SIG-M5 (cell line): Measurements from ENCODE around the gene DOCK8.

Experiments used
- DNase-seq: peaks from one replicate; lab custom pipeline; 2025; lab: John Stamatoyannopoulos, UW

DOCK8 gene

DNA sequence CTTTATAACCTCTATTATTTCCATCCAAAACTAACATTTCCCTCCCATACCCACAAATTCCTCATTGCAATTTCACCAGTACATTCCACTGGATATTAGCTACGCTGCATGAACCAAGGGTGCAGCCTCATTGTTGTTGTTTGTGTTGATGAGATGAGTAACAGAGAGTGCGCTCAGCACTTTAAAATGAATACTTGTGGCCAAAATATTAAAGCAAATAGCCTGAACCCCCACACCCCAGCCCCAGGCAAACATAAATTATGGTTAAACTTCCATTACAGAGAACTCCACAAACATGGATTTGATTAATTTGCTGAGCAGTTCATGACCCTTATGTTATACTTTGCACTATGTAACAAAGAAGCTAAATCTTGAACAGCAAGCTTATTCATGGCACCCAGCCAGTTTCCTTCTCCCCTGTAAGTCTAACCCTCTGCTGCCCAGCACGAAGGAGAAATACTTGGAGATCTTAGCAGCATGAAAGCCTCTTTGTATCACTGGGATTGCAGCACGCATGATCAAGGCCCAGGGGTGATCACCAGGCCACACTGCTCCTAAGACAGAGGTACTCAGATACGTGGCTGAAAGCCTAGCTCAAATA, 205.0 kb downstream of the DOCK8 start:
- no peak for DNase-seq

DNA sequence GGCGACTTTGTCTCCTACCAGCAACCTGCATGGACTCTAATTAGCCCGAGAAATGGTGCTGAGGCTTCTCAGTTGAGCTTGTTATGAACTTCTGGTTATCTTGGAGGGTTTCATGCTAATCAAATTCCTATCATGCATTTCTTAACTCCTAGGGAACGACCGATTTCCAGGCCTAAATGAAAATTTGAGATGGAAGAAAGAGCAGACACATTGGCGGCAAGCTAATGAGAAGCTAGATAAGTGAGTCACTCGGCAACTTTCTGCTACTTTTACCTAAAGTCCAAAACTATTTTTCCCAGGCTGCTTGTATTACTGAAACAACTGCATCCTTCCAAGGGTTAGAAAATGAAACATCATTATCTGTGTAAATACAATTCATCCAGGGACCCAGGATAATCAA, 207.2 kb downstream of the DOCK8 start:
- no peak for DNase-seq

DNA sequence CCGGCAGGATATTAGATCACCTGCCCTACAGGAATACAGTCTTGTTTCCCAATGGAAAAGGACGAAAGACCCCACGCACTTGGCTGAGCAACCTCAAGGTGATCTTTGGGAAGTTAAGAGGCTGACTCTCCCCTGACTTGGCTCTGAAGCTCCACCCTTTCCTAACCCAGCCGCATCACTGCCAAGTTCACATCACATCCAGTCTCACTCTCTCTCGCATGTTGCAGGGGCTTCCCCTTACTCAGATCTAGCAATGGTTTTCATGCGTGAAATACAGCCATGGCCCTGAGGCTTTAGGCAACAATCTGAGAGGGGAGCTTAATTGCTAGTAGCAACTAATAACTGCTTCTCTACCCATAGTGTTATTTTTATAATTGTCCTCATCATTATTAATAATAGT, 211.6 kb downstream of the DOCK8 start:
- DNase-seq = no peak

DNA sequence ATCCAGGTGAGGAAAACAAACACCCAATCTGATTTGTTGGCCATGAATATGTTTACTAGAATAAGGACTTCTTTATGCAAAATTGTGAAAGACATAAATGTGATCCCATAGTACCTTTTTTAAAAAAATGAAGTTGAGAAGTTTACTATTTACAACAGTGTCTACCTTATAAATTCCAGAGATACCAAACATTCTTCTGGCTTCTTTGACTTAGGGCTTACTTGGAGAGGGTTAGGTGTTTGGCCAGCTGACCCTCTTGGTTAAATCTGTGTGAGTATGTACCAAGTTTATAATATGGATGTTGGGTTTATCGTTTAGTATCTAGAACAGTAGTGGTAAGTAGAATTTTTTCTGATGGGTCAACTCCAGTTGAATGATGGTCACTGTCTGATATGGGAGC, 212.3 kb downstream of the DOCK8 start:
- no peak for DNase-seq

DNA sequence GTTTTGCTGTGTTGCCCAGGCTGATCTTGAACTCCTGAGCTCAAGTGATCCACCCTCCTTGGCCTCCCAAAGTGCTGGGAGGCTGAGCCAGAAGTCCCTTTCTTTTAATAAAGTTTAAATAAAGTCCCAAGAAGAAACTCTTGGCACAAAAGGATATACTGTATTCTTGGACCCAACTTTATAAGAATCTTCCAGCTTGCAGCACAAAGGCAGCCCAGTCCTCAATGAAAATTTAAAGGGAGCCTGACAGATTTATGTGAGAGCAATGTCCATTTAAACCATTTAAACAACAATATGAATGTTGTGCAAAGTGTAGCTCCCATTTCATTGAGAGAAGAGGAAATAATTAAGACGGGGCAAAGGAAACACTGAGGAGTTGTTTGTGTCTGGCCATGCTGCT, 217.0 kb downstream of the DOCK8 start:
- no peak for DNase-seq

DNA sequence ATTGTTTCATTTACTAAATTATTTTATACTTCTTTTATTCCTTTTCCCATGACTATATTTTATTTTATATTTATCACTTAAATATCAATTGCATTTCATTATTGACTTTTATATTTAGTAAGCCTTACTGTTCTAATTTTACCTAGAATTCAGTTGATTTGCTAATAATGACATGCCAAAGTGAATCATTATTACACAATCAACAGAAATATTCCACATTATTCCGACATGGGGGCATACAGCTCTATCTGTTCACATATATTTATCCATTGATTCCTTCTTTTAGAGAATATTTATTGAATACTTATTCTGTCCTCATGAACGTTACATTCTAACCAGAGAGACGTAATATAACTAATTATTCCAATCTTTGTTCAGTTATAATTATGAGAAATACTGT, 221.8 kb downstream of the DOCK8 start:
- no peak for DNase-seq

DNA sequence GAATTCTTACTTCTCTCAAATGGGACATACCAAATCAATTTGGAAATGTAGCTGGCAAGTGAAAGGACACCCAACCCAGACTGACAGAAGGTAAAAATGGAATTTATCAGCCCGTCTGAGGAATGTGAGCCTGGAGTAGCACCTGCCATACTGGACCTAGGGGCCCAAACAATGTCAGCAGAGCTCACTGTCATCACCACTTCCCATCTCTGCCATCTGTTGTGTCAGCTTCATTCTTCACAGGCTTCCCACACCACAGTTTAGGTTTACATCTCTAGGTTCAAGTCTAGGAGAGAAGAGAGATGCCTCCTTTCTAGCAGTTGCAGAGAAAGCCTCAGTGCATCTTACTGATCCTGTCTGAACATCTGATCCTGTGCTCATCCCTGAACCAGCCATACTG, 222.4 kb downstream of the DOCK8 start:
- no peak for DNase-seq

DNA sequence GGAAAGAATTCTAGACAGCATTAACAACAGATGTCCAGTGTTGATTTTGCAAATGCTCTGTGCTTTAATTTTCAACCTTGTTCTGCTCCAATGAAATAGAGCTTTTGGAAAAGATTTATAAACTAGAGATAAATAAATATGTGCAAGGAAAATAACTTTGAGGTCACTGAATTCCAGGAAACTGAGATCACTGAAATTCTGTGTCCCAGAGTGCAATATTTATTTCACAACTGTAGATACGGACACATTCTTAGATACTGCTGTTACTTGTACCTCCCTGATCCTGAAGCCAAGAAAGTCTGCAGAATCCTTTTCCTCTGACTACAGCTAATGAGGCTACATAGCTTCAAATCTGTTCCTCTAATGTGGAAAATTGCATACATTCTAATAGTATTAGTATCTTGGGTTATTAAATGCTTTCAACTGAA, 222.9 kb downstream of the DOCK8 start:
- DNase-seq = no peak

DNA sequence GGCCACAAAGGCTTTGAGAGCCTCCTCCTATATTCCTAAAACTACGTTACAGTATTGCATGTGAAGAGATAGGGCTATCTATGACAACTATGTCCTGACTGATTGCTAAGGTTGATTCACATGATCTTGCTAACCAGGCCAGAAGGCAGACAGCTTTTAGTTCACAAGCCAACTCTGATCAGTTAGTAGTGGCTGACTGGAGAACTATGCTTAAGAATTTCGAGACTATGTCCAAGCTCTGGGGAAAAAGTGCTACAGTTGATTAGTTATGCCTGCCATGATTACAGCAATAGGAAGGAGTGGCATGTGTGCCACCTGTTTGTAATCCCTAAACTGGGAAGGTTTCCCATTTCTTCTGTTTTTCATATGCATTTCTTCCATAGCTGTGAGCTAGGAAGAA, 223.4 kb downstream of the DOCK8 start:
- no peak for DNase-seq

DNA sequence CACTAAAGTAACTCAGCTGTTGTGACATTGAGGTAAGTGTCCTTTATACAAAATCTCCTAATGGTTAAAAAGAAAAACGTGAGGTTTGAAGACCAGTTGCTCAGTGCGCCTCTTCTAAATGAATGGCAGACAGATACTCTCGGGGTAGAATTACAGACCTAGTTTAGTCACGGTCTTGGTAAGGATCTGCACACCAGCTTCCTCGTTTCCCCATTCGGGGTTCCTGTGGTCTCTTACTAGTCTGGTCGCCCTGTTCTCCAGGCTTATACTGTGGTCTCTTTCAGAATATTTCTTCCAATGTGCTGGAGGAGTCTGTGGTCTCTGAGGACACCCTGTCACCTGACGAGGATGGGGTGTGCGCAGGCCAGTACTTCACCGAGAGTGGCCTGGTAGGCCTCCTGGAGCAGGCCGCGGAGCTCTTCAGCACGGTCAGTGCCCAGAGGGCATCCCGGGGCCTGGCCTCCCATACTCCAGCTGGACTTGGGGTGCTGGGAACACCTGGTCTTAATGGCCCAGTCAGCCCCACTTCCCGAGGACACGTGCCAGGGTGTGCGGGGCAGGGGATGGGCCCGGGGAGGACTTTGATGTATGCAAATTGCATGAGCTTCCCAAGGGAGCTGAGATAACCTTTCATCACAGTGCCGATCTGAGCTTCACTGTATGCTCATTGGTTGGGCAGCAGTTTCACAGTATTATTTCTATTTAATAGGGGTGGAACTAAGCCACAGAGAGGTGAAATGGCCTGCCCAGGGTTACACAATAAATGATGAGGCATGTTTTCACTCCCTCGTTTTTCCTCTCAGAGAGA, 224.5 kb downstream of the DOCK8 start:
- no peak for DNase-seq

DNA sequence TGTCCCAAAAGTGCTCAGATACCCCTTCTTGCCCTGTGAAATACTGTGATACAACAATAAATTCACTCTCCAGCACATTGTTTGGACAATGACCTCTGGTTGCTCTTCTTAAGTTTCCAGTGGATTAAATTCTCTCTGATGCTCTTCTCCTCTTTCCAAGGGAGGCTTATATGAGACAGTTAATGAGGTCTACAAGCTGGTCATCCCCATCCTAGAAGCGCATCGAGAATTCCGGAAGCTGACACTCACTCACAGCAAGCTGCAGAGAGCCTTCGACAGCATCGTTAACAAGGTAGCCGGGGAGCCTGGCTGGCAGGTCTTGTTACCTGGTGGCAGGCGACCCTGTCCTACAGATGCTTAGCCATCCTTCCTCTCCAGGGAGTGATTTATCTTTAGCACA, 226.5 kb downstream of the DOCK8 start:
- DNase-seq = no peak

DNA sequence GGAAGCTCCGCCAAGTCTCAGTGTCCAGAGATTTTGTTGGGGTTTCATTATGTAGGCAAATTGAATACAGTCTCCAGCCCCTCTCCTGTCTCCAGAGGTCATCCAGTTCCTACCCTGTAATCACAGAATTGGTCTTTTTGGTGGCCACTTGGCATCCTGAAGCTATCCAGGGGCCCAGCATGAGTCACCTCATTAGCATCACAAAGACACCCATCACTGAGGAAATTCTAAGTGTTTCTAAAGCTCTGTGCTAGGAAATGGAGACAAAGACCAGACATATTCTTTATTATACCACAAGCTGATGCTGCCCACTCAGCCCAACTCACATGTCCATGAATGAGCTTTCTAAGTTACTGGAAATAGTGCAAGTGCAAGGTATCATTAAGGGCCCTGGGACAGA, 229.9 kb downstream of the DOCK8 start:
- DNase-seq = no peak

DNA sequence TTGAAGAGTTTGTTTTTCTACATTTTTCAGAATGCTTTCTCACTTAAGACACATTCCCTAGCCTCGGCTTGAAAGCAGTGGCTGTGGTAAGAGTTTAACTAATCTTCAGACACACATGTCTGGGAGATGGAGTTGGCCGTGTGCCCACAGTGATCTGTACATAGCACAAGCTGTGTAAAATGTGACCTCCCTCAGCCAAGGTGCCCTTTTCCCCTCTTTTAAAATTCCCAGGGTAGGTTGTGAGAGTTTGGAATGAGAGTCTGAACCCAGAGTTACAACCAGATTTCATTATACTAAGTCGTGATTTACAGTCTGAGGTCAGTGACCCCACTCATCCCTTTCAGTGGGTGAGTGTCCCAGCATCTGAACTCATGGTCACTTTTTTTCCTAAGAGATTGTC, 230.4 kb downstream of the DOCK8 start:
- DNase-seq = no peak

DNA sequence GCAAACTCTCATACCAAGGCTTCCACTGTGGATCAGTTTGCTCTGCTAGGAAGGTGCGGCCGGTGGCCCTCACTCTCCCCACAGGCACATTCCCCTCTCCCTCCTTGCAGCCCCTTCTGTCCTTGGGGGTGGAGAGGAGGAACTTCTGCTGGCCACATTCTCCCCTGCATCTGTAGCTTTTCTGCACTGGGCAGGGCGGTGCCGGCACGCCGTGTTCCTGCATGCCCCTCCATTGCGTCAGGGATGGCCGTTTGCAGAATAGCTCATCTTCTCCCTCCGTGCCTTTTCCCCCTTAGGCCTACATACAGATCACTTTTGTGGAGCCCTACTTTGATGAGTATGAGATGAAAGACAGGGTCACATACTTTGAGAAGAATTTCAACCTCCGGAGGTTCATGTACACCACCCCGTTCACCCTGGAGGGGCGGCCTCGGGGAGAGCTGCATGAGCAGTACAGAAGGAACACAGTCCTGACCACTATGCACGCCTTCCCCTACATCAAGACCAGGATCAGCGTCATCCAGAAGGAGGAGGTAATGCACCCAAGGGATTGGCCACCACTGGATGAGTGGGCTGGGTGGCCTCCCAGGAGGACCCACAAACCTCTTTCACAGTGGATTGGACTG, 231.5 kb downstream of the DOCK8 start:
- DNase-seq = no peak

DNA sequence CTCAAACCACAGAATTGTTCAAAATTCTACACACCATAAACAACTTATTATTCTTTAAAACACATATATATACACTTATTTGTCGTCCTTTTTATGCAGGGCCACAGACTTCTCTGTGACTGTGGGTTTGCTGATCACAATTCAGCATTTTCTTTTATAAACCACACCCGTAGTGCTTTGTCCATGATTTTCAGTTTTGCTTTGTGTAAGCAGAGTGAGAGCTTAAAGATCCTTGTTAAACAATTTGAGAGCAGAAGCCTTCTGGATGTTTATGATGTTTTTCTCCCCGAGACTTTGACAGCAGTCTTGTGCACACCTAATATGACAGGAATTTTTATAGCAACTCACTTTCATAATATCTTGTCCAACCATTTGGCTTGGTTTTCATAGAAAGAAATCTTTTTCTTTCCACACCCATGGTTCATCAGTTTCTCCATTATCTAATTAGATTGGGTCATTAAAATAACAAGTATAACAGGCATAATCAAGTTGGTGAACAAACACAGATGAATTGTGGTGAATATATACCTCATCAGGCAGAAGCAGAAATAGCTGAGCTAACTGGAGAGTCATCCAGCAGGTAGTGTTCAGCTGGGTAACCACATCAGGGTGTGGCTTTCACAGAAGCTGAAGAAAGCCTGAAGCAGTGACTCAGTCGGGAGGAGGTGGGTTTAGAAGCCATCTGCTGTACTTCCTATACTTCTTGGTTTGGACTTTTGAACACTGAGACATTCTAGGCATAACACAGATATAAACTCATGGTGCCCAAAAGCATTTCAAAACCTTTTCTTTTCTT, 232.8 kb downstream of the DOCK8 start:
- no peak for DNase-seq

DNA sequence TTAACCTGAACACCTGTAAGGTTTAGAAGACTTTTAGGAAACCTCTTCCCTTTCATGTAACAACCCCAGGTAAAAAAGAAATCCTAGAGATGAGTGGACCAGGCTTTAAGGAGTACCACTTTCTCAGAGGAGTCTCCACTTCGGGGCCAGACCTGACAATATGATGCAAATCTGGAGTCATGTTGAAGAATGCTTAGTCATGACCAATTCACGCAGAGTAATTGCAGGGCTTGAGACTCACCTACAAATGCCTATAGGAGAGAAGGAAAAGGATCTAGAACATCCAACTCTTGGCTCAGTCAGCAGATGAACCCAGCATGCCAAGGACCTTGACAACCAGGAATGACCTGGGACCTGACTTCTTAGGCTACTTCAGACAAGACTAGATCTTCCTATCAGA, 235.4 kb downstream of the DOCK8 start:
- no peak for DNase-seq

DNA sequence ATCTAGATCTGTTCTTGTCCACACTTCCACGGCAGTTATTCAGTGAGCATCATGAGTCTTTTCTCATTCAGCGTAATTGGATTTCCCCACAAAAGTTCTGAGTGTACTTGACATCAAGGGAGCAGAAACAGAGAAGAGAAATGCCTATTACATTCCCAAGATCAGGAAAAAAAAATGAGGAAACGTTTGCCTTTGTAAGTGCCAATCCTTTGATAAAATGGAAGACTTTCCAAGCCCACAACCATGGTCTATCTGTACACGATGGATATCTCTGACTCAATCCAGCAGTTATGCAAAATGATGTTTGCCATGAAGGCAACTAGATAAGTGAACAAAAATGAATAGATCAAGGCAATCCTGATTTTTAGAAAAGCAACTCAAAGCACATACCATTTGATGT, 235.9 kb downstream of the DOCK8 start:
- no peak for DNase-seq

DNA sequence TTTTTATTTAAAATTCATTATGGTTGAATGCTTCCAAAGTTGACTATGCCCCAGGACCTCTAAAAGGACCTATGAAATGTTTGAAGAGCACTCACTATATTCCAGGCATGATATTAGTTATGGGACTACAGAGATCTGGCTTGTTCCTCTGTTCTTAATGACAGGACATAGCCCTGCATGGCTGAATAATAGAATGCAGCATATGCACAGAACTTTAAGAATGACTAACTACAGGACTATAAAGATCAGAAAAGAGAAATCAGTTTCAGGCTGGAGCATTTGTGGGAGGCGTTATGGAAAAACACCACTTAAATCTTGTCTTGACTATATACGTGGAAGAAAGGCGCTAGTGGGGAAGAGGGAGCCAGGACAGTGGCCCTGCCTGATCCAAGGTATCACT, 239.2 kb downstream of the DOCK8 start:
- DNase-seq = no peak

DNA sequence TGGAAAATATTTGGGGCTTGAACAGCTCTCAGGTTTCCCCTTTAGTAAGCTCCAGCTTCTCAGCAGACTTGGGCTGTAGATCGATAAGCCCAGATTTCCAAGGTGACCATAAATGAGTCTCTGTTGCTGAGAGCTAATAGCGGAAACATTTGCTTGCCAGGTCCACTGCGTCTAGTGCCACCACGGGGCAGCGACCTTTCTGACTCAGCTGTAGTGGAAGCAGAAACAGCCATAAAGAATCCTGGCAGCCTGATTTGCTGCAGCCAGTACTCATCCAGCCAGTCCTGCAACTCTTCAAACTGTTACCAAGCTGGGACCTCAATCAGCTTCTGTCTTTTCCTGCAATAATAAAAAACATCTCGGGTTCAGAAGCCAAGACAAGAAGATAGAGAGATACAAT, 241.7 kb downstream of the DOCK8 start:
- DNase-seq = no peak

DNA sequence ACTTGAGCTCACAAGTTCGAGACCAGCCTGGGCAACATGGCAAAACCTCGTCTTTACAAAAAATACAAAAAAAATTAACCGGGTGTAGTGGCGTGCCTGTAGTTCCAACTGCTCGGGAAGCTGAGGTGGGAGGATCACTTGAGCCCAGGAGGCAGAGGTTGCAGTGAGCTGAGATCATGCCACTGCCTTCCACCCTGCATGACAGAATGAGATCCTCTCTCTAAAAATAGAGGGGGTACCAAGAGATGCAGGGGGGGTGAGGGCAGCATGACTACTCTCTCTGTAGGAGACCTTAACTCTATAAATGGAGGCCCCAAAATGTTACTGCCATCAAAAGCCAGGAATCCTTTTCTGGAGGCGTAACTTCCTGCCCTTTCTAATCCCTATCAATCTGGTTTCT, 243.9 kb downstream of the DOCK8 start:
- no peak for DNase-seq

DNA sequence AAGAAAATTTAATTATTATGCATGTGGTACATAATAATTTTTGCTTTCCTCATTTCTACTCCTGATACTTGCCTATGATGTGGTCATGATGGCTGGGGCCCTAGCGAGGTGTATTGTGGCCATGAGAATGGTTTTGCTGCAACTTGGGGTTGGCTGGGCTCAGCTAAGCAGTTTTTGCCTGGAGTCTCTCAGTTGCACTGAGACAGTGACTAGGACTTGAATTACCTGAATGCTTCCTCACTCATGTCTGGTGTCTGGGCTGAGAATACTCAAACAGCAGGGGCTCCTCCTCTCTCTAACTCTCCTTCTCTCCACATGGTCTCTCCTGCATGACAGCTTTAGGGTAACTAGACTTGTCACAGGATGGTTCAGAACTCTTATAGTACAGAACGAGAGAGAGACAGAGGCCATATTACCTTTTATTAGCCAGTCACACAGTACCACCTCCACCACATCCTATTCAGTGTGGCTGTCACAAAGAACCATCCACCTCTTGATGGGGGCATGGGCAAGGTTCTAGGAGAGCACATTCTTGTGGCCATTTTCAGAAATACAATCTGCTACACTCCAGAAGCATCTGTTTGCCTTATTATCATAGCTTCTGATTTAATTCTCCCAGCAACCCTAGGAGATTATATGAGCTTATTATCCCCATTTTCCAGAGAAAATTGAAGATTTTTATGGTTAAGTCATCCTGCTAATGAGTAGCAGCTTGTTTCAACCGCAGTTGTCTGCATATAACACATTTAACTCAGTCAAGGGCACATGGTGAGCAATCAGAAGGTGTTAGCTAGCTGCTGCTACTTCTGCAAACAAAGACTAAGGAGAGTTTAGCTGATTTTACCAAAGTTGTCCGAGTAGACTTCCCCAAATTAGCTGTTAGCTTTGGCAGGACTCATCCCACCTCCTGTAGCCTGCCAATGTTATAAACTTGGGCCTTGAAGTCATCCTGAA, 245.1 kb downstream of the DOCK8 start:
- DNase-seq = no peak

DNA sequence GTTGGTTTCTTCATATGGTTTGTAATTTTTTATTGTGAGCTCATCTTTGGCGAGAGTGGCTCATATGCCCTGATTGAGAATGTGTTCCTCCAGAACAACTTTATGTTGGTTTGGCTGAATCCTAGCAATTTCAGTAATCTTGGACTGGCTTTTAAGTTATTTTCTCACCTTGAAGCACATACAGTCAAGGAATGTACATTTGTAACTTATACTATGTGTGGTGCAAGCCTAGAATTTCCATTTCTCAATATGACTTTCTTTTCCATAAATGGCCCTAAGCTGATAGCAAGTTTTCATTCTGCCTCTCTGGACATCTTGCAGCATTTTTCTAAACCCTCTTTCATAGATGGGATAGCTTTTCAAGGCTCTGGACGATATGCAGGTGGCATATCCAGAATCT, 247.5 kb downstream of the DOCK8 start:
- DNase-seq = no peak
